CD4-positive, alpha-beta T cell treated with Interleukin-4 for 1 hour (primary cell): Measurements from ENCODE around the gene EFHD1.
"Not testable (repeated sequence)": the region's sequence is repeated elsewhere in the genome, so short reads cannot be mapped to it uniquely, and the experiment has no call there.

ENCODE experiments used
- DNase-seq, 2 donors: peaks; one replicate each; pipeline ENCODE4 v3.0.0-alpha.2; 2020 to 2022

EFHD1 gene

GRCh38 chr2:232622563-232622962, 10.8 kb upstream of the EFHD1 start:
- DNase-seq, result no peak

GRCh38 chr2:232623768-232624765, 9.3 kb upstream of the EFHD1 start:
- DNase-seq, result no peak

GRCh38 chr2:232626584-232626983, 6.8 kb upstream of the EFHD1 start:
- no peak for DNase-seq

- no peak for DNase-seq
Observed at GRCh38 chr2:232628466-232629128, 4.8 kb upstream of the EFHD1 start.

GRCh38 chr2:232629129-232629475, 4.3 kb upstream of the EFHD1 start:
- DNase-seq, result no peak

- DNase-seq, result no peak
Observed at GRCh38 chr2:232632229-232632903, 1.0 kb upstream of the EFHD1 start.

- DNase-seq, result no peak
Observed at GRCh38 chr2:232632904-232633412, 446 bp upstream of the EFHD1 start.

GRCh38 chr2:232634206-232635150, 1.1 kb downstream of the EFHD1 start:
- no peak for DNase-seq

- DNase-seq, result not testable (repeated sequence)
Observed at GRCh38 chr2:232635376-232635775, 2.0 kb downstream of the EFHD1 start.

- DNase-seq, result no peak
Observed at GRCh38 chr2:232635820-232636219, 2.4 kb downstream of the EFHD1 start.

- no peak for DNase-seq
Observed at GRCh38 chr2:232636788-232637420, 3.5 kb downstream of the EFHD1 start.

- no peak for DNase-seq
Observed at GRCh38 chr2:232637866-232638583, 4.6 kb downstream of the EFHD1 start.

GRCh38 chr2:232641153-232641848, 7.9 kb downstream of the EFHD1 start:
- no peak for DNase-seq

- DNase-seq, result no peak
Observed at GRCh38 chr2:232643147-232643425, 9.7 kb downstream of the EFHD1 start.

GRCh38 chr2:232643813-232644347, 10.5 kb downstream of the EFHD1 start:
- no peak for DNase-seq

GRCh38 chr2:232645061-232645460, 11.7 kb downstream of the EFHD1 start:
- no peak for DNase-seq

- DNase-seq, result no peak
Observed at GRCh38 chr2:232646726-232647125, 13.3 kb downstream of the EFHD1 start.

- DNase-seq, result no peak
Observed at GRCh38 chr2:232647261-232647660, 13.9 kb downstream of the EFHD1 start.

- no peak for DNase-seq
Observed at GRCh38 chr2:232649033-232649432, 15.6 kb downstream of the EFHD1 start.

GRCh38 chr2:232652505-232652851, 19.1 kb downstream of the EFHD1 start:
- DNase-seq, result no peak
